Ascending aorta (tissue), 2 donors: ENCODE results near the gene SUPT20HL1. TPM values are rescaled to one million over a fixed set of nuclear protein-coding genes. Genes with fewer than 3 reads are reported as not detected.
"Not testable (repeated sequence)": the region's sequence is repeated elsewhere in the genome, so short reads cannot be mapped to it uniquely, and the experiment has no call there.

Source experiments
- DNase-seq, 2 donors: peaks; one replicate each; pipeline ENCODE4 v3.0.0-alpha.2; 2019; ENCODE audit warnings: low spot score in 2 of 2
- H3K27ac ChIP-seq, 2 donors: fragments of 200-600 bp; sonication (generic); one replicate each; pipeline ENCODE4 v1.5.1; 2016 to 2017; ENCODE audit warnings: mild to moderate bottlenecking in 1 of 2
- H3K27me3 ChIP-seq: fragments of 200-600 bp; sonication (generic); one replicate; pipeline ENCODE4 v1.5.1; 2017
- H3K36me3 ChIP-seq, 2 donors: fragments of 200-600 bp; sonication (generic); one replicate each; pipeline ENCODE4 v1.5.1; 2016
- H3K4me1 ChIP-seq, 2 donors: fragments of 200-600 bp; sonication (generic); one replicate each; pipeline ENCODE4 v1.5.1; 2016 to 2017; ENCODE audit warnings: mild to moderate bottlenecking in 1 of 2
- H3K4me3 ChIP-seq, 2 donors: fragments of 200-600 bp; sonication (generic); one replicate each; pipeline ENCODE4 v1.5.1; 2016 to 2017; ENCODE audit warnings: mild to moderate bottlenecking in 1 of 2
- H3K9me3 ChIP-seq, 2 donors: fragments of 200-600 bp; sonication (generic); one replicate each; pipeline ENCODE4 v1.5.1; 2016
- intact Hi-C: fragments of 100-400 bp; cut with DNase I; formaldehyde crosslinking; loops from one replicate; pipeline ENCODE4 v1.15.1; 2023
- total RNA-seq: library from RNA; depleted of rRNA; stranded (reverse); fragments of >200 nt; gene quantifications from one replicate; pipeline ENCODE4 v1.1.0, GENCODE V29; 2016
- TF ChIP-seq, protein P1 (sequence below), 3 experiments: fragments of 200-600 bp in 2 of 3; fragments of 450-650 bp in 1 of 3; sonication (generic) in 2 of 3; IDR thresholded peaks; one replicate each; pipeline ENCODE4 v1.5.1; 2016 to 2019; ENCODE audit warnings: antibody characterized with exemption in 3 of 3, mild to moderate bottlenecking in 1 of 3, moderate library complexity in 1 of 3

Gene SUPT20HL1
- total RNA-seq, 1 donor from 2014 or later, result 1.7 TPM

DNA sequence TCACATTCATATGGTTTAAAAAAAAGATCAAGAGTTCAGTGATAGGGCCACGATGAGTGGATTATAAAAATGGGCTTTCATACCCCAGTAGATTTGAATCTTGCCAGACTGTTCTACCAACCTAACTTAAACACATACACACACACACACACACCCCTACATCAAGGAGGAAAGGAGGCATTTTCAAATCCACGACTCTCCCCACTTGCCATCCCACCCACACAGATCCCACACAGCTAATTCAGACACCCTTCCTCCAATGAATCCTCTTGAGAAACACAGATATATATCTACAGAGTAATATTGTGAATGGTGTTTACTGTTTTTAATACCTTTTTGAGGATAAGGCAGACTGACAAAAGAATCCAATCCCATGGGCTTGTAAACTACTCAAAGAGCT lies 16.8 kb downstream of the SUPT20HL1 start:
- intact Hi-C loops, result no loop called here

DNA sequence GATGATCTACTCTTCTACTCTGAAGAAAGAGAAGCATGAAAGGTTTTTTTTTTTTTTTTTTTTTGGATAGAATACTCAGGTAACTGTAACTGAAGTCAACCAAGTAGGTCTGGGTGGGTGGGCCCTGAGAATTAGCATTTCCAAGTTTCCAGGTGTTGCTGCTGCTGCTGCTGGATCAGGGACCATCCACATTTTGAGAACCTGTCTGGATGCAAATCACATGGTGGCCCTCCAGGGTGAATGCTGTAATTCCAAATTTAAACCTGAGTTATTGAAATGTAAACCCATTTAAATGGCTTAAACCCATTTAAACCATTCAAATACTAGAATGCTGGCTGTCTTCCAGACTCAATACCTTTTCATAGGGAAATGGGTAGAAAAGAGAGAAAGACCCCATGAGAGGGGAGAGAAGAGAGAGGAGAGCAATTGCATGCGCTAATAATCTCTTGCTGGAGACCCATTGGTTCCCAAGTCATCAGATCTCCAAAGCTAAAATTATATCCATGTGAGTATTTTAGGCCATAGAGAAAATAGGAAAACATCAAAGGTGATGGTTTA lies 17.6 kb downstream of the SUPT20HL1 start:
- no peak for DNase-seq
- Histone ChIP-seq H3K27ac (no peak overlapping the region), H3K9me3 (no peaks in the 10 kb centered on the region), H3K4me3 (no peak overlapping the region), H3K36me3 (no peaks in the 10 kb centered on the region), H3K4me1 (no peaks in the 10 kb centered on the region), H3K27me3 (no peaks in the 10 kb centered on the region)
- TF ChIP-seq, protein P1, sequence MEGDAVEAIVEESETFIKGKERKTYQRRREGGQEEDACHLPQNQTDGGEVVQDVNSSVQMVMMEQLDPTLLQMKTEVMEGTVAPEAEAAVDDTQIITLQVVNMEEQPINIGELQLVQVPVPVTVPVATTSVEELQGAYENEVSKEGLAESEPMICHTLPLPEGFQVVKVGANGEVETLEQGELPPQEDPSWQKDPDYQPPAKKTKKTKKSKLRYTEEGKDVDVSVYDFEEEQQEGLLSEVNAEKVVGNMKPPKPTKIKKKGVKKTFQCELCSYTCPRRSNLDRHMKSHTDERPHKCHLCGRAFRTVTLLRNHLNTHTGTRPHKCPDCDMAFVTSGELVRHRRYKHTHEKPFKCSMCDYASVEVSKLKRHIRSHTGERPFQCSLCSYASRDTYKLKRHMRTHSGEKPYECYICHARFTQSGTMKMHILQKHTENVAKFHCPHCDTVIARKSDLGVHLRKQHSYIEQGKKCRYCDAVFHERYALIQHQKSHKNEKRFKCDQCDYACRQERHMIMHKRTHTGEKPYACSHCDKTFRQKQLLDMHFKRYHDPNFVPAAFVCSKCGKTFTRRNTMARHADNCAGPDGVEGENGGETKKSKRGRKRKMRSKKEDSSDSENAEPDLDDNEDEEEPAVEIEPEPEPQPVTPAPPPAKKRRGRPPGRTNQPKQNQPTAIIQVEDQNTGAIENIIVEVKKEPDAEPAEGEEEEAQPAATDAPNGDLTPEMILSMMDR (IDR thresholded peaks at IDR 0.05), result no peak
- intact Hi-C loops, result no loop called here

More for the DNA sequence above, 16.8 kb downstream of the SUPT20HL1 start:
- no peaks in the 10 kb centered on the region for H3K4me1 ChIP-seq
- H3K36me3 ChIP-seq, result no peaks in the 10 kb centered on the region
- H3K27me3 ChIP-seq, result no peaks in the 10 kb centered on the region
- no peak overlapping the region for H3K4me3 ChIP-seq
- DNase-seq, result no peak
- no peaks in the 10 kb centered on the region for H3K9me3 ChIP-seq
- H3K27ac ChIP-seq, result no peak overlapping the region
- TF ChIP-seq, protein P1 (IDR thresholded peaks at IDR 0.05), result no peak

DNA sequence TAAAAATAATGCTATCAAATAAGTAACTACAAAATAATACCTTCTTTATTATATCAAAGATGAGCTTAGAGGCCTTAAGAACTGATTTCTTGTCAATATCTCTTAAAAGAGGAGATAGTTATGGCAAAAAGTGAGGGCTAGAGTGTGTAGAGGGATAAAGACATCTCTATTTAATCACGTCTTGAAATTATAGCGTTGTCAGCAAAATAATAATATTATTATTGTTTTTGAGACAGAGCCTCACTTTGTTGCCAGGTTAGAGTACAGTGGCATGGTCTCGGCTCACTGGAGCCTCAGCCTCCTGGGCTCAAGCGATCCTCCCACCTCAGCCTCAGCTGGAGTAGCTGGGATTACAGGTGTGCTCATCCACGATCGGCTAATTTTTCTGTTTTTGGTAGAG lies 18.3 kb downstream of the SUPT20HL1 start:
- intact Hi-C loops, result no loop called here

DNA sequence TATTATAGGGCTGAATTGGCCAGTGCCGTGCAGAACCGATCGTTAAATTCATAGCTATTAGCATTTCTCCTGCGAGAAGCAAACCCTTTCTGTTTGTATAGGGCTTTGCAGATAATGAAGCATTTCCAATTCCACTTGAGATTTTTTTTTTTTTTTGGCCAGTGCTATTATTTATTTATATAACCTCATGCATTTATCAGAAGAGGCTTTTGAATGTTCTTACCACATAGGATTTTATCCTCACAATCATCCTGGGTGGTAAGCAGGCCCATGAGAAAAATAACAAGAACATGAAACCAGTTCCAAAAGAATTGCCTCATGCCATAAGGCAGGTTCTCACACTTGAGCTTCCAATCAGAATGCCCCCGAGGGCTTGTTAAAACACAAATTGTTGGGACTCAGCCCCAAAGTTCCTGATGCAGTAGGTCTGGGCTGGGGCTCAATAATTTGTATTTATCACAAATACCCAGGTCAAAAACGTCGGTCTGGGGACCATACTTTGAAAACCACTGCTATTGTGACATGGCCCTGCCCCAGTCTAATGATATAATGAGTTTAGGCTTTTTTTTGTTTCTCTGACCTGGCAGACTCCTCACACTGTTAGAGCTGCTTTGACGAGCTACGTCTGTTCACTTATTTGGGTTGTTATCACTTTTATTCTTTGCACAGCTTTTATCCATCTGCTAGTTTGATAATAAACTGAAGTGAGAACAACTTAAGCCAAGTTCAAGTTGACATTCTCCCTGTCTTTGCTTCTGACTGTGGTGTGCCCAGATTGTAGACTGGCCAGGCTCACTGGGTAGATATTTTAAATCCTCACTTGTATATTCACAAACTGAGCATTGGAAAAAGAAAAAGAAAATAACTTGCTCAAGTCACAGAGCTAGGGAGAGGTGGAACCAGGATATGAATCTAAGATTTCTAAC lies 20.1 kb downstream of the SUPT20HL1 start:
- Histone ChIP-seq H3K27ac (no peak overlapping the region), H3K27me3 (no peaks in the 10 kb centered on the region), H3K4me1 (no peaks in the 10 kb centered on the region), H3K4me3 (no peak overlapping the region), H3K36me3 (no peaks in the 10 kb centered on the region), H3K9me3 (no peaks in the 10 kb centered on the region)
- TF ChIP-seq, protein P1 (IDR thresholded peaks at IDR 0.05), result no peak
- intact Hi-C loops, result no loop called here
- no peak for DNase-seq

More for the DNA sequence above, 18.3 kb downstream of the SUPT20HL1 start:
- DNase-seq, result no peak
- Histone ChIP-seq H3K36me3 (no peaks in the 10 kb centered on the region), H3K27ac (no peak overlapping the region), H3K27me3 (no peaks in the 10 kb centered on the region), H3K9me3 (no peaks in the 10 kb centered on the region), H3K4me3 (no peak overlapping the region), H3K4me1 (no peaks in the 10 kb centered on the region)
- TF ChIP-seq, protein P1 (IDR thresholded peaks at IDR 0.05), result no peak

DNA sequence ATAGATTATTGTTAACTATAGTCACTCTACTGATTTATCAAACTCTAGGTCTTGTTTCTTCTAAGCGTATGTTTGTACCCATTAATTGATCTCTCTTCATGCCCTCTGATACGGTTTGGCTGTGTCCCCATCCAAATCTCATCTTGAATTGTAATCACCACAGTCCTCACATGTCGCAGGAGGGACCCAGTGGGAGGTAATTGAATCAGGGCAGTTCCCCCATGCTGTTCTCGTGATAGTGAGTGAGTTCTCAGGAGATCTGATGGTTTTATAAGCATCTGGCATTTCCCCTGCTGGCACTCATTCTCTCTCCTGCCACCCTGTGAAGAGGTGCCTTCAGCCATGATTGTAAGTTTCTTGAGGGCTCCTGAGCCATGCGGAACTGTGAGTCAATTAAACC lies 21.9 kb downstream of the SUPT20HL1 start:
- intact Hi-C loops, H3K27ac ChIP-seq, H3K27me3 ChIP-seq, H3K9me3 ChIP-seq, DNase-seq, H3K4me1 ChIP-seq, H3K36me3 ChIP-seq, H3K4me3 ChIP-seq: not testable (repeated sequence)

DNA sequence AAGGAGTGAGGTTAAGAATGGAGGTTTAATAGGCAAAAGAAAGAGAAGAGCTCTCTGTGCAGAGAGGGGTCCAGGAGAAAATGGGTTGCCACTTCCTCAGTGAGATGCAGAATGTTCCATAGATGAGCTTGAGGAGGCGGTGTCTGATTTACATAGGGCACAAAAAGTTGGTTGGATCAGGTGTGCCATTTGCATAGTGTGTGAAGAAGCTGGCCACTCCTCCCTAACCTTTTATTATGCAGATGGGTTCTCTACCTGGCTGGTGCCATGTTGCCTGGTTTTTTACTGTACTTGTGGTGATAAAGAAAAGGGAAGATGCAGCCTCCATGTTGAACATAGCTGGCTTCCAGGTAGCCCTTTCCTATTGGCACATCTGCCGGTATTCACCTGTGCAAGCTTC lies 27.3 kb downstream of the SUPT20HL1 start:
- intact Hi-C loops, result no loop called here
- no peaks in the 10 kb centered on the region for H3K4me1 ChIP-seq
- no peaks in the 10 kb centered on the region for H3K27me3 ChIP-seq
- TF ChIP-seq, protein P1 (IDR thresholded peaks at IDR 0.05), result no peak
- peaks cover 0 to 5% of the 10 kb centered on the region in 2 donors for H3K9me3 ChIP-seq
- no peak overlapping the region for H3K4me3 ChIP-seq
- H3K27ac ChIP-seq, result no peak overlapping the region
- DNase-seq, result no peak
- H3K36me3 ChIP-seq, result no peaks in the 10 kb centered on the region
